Keratinocyte (primary cell): ENCODE measurements around the gene EEF2K.

Experiments used
- CTCF ChIP-seq, 3 experiments: IDR thresholded peaks in 1 of 3; conservative IDR thresholded peaks in 1 of 3; optimal IDR thresholded peaks in 1 of 3; 2 replicates in 2 of 3; 3 replicates in 1 of 3; pipeline versions ENCODE3 to v1.5.1; 2011; ENCODE audit warnings: low read length in 3 of 3, mild to moderate bottlenecking in 3 of 3, moderate library complexity in 2 of 3, control low read depth in 1 of 3, inconsistent platforms in 1 of 3; ENCODE audit not compliant: insufficient read depth in 2 of 3; ENCODE audit errors: extremely low read depth in 1 of 3
- EZH2 ChIP-seq: IDR thresholded peaks from one replicate; pipeline ENCODE4 v1.6.1; 2012; ENCODE audit warnings: inconsistent platforms, mild to moderate bottlenecking, low read length, moderate library complexity

- TF ChIP-seq CTCF (optimal IDR thresholded peaks at IDR 0.05 in 1 of 3, IDR thresholded peaks at IDR 0.05 in 1 of 3, conservative IDR thresholded peaks at IDR 0.05 in 1 of 3; ENCODE audit: extremely low read depth in 1 of 3, insufficient read depth in 2 of 3, low read length in 3 of 3) (no peak), EZH2 (no peak)
These were observed 76.3 kb downstream of the EEF2K start for GRCh38 chr16:22282254-22282892.
